Testis (tissue), 2 donors: ENCODE measurements around the gene CEBPE.

Experiments
- CTCF ChIP-seq, 3 experiments: fragments of 450-650 bp in 2 of 3; fragments of 200-600 bp in 1 of 3; sonication (generic) in 1 of 3; IDR thresholded peaks; one replicate each; pipeline ENCODE4 v1.5.1; 2016 to 2019; ENCODE audit warnings: antibody characterized with exemption in 3 of 3, mild to moderate bottlenecking in 2 of 3, moderate library complexity in 1 of 3
- POLR2A ChIP-seq: fragments of 450-650 bp; IDR thresholded peaks from one replicate; pipeline ENCODE4 v1.6.1; 2017; ENCODE audit warnings: antibody characterized with exemption, mild to moderate bottlenecking, moderate library complexity

- no peak for TF ChIP-seq CTCF (IDR thresholded peaks at IDR 0.05)
- TF ChIP-seq POLR2A = no peak
Observed at GRCh38 chr14:23142826-23143225, 23.8 kb upstream of the CEBPE start.
